ENCODE data around the gene AMD1. TPM values are rescaled to one million over a fixed set of nuclear protein-coding genes. Genes with fewer than 3 reads are reported as not detected.

AMD1 gene
- total RNA-seq, 1 donor from 2014 or later = 26.1 TPM

GRCh38 chr6:110881546-110882273 is 7.1 kb downstream of the AMD1 start:
- TF ChIP-seq, protein P1, sequence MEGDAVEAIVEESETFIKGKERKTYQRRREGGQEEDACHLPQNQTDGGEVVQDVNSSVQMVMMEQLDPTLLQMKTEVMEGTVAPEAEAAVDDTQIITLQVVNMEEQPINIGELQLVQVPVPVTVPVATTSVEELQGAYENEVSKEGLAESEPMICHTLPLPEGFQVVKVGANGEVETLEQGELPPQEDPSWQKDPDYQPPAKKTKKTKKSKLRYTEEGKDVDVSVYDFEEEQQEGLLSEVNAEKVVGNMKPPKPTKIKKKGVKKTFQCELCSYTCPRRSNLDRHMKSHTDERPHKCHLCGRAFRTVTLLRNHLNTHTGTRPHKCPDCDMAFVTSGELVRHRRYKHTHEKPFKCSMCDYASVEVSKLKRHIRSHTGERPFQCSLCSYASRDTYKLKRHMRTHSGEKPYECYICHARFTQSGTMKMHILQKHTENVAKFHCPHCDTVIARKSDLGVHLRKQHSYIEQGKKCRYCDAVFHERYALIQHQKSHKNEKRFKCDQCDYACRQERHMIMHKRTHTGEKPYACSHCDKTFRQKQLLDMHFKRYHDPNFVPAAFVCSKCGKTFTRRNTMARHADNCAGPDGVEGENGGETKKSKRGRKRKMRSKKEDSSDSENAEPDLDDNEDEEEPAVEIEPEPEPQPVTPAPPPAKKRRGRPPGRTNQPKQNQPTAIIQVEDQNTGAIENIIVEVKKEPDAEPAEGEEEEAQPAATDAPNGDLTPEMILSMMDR (IDR thresholded peaks at IDR 0.05; ENCODE audit: partially characterized antibody, unreplicated experiment) = no peak
- no peaks in the 10 kb centered on the region for H3K27me3 Mint-ChIP-seq (ENCODE audit: unreplicated experiment)
- no peak for DNase-seq
- peaks cover 15% of the 10 kb centered on the region for H3K4me1 Mint-ChIP-seq (ENCODE audit: low read depth, unreplicated experiment)
- H3K4me3 Mint-ChIP-seq (ENCODE audit: unreplicated experiment) = no peak overlapping the region
- H3K27ac Mint-ChIP-seq (ENCODE audit: unreplicated experiment) = no peak overlapping the region
- no peaks in the 10 kb centered on the region for H3K9me3 Mint-ChIP-seq (ENCODE audit: unreplicated experiment)
- no peaks in the 10 kb centered on the region for H3K36me3 Mint-ChIP-seq (ENCODE audit: unreplicated experiment)

- Mint-ChIP-seq H3K36me3 (ENCODE audit: unreplicated experiment) (no peaks in the 10 kb centered on the region), H3K9me3 (ENCODE audit: unreplicated experiment) (no peaks in the 10 kb centered on the region), H3K4me1 (ENCODE audit: low read depth, unreplicated experiment) (peaks cover 12% of the 10 kb centered on the region), H3K27ac (ENCODE audit: unreplicated experiment) (no peak overlapping the region), H3K27me3 (ENCODE audit: unreplicated experiment) (no peaks in the 10 kb centered on the region), H3K4me3 (ENCODE audit: unreplicated experiment) (no peak overlapping the region)
- TF ChIP-seq, protein P1 (IDR thresholded peaks at IDR 0.05; ENCODE audit: partially characterized antibody, unreplicated experiment) = no peak
- DNase-seq = no peak
Observed at GRCh38 chr6:110882274-110882619, 7.7 kb downstream of the AMD1 start.

- H3K4me1 Mint-ChIP-seq (ENCODE audit: low read depth, unreplicated experiment) = peaks cover 8% of the 10 kb centered on the region
Observed at GRCh38 chr6:110882824-110883554, 8.4 kb downstream of the AMD1 start.

GRCh38 chr6:110884321-110884720 is 9.7 kb downstream of the AMD1 start:
- Mint-ChIP-seq H3K36me3 (ENCODE audit: unreplicated experiment) (no peaks in the 10 kb centered on the region), H3K4me3 (ENCODE audit: unreplicated experiment) (no peak overlapping the region), H3K27me3 (ENCODE audit: unreplicated experiment) (no peaks in the 10 kb centered on the region), H3K4me1 (ENCODE audit: low read depth, unreplicated experiment) (peaks cover 5% of the 10 kb centered on the region), H3K27ac (ENCODE audit: unreplicated experiment) (no peak overlapping the region), H3K9me3 (ENCODE audit: unreplicated experiment) (no peaks in the 10 kb centered on the region)
- TF ChIP-seq, protein P1 (IDR thresholded peaks at IDR 0.05; ENCODE audit: partially characterized antibody, unreplicated experiment) = no peak
- no peak for DNase-seq

More at GRCh38 chr6:110882824-110883554, 8.4 kb downstream of the AMD1 start:
- Mint-ChIP-seq H3K9me3 (ENCODE audit: unreplicated experiment) (no peaks in the 10 kb centered on the region), H3K36me3 (ENCODE audit: unreplicated experiment) (no peaks in the 10 kb centered on the region), H3K27me3 (ENCODE audit: unreplicated experiment) (no peaks in the 10 kb centered on the region), H3K4me3 (ENCODE audit: unreplicated experiment) (no peak overlapping the region), H3K27ac (ENCODE audit: unreplicated experiment) (no peak overlapping the region)
- no peak for DNase-seq
- TF ChIP-seq, protein P1 (IDR thresholded peaks at IDR 0.05; ENCODE audit: partially characterized antibody, unreplicated experiment) = no peak

DNA sequence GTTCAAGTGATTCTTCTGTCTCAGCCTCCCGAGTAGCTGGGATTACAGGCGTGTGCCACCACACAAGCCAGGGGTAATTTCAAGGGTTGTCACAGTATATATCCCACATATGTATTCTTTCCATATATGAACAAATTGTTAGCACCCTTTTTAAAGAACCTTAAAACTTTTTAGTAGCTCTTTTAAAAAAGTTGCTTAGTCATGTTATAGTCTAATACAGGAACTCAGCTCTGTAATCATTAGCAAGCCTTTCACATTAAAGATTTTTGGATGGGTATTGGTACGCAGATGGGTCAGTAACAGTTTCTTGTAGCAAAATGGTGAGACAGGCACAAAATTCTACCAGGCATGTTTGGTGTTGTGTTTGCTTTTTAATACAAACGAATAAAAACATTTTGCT is 10.9 kb downstream of the AMD1 start:
- TF ChIP-seq, protein P1 (IDR thresholded peaks at IDR 0.05; ENCODE audit: partially characterized antibody, unreplicated experiment) = no peak
- Mint-ChIP-seq H3K9me3 (ENCODE audit: unreplicated experiment) (no peaks in the 10 kb centered on the region), H3K27ac (ENCODE audit: unreplicated experiment) (no peak overlapping the region), H3K4me1 (ENCODE audit: low read depth, unreplicated experiment) (peaks cover 2% of the 10 kb centered on the region), H3K27me3 (ENCODE audit: unreplicated experiment) (no peaks in the 10 kb centered on the region), H3K4me3 (ENCODE audit: unreplicated experiment) (no peak overlapping the region), H3K36me3 (ENCODE audit: unreplicated experiment) (no peaks in the 10 kb centered on the region)
- DNase-seq = no peak

Data from glutamatergic neuron (in vitro differentiated cells).